K562 (cell line): ENCODE measurements around the gene NEIL1. TPM values are rescaled to one million over a fixed set of nuclear protein-coding genes. Genes with fewer than 3 reads are reported as not detected.

ENCODE experiments used
- BHLHE40 ChIP-seq: IDR thresholded peaks from 2 replicates; pipeline ENCODE4 v1.6.1; 2011; ENCODE audit warnings: low read length, improper control_type of control experiment
- CCAR2 ChIP-seq: fragments of 200-400 bp; formaldehyde crosslinking; IDR thresholded peaks from 2 replicates; pipeline ENCODE4 v1.6.1; 2017; ENCODE audit warnings: mild to moderate bottlenecking, low read depth, low read length
- HDAC8 ChIP-seq: fragments of 450-650 bp; IDR thresholded peaks from 2 replicates; pipeline ENCODE4 v1.6.1; 2016; ENCODE audit warnings: mild to moderate bottlenecking, missing genetic modification characterization, moderate library complexity, missing compliant biosample characterization
- KLF10 ChIP-seq: fragments of 250-450 bp; sonication (Bioruptor Pico); IDR thresholded peaks from 2 replicates; pipeline ENCODE4 v1.6.1; 2021; ENCODE audit warnings: matching md5 sums
- MAFK ChIP-seq: IDR thresholded peaks from 2 replicates; pipeline ENCODE4 v1.6.1; 2011; ENCODE audit warnings: low read length, improper control_type of control experiment
- MAZ ChIP-seq, 2 experiments: fragments of 450-650 bp in 1 of 2; sonication (generic) in 1 of 2; formaldehyde crosslinking; IDR thresholded peaks in 1 of 2; conservative IDR thresholded peaks in 1 of 2; 2 replicates each; pipeline versions ENCODE4 v1.4.0 to v1.5.0; 2020; ENCODE audit warnings: mild to moderate bottlenecking in 1 of 2, missing genetic modification reagents in 1 of 2
- MCM7 ChIP-seq, 2 experiments: fragments of 450-650 bp; IDR thresholded peaks; 2 replicates each; pipeline ENCODE4 v1.6.1; 2016 to 2018
- NR2C2 ChIP-seq, 2 experiments: fragments of 200-800 bp in 1 of 2; sonication (Bioruptor generic) in 1 of 2; sonication (generic) in 1 of 2; formaldehyde crosslinking in 1 of 2; IDR thresholded peaks; 2 replicates each; pipeline versions ENCODE4 v1.6.1 to v1.8.0; 2016 to 2022; ENCODE audit warnings: mild to moderate bottlenecking in 1 of 2, missing compliant biosample characterization in 1 of 2, missing genetic modification characterization in 1 of 2, missing genetic modification reagents in 1 of 2
- PHF20 ChIP-seq: fragments of 450-650 bp; IDR thresholded peaks from 2 replicates; pipeline ENCODE4 v1.6.1; 2018; ENCODE audit not compliant: partially characterized antibody
- RB1 ChIP-seq: fragments of 450-650 bp; IDR thresholded peaks from 2 replicates; pipeline ENCODE4 v1.6.1; 2017; ENCODE audit warnings: low read depth, mild to moderate bottlenecking
- RBFOX2 ChIP-seq: fragments of 200-400 bp; formaldehyde crosslinking; IDR thresholded peaks from 2 replicates; pipeline ENCODE4 v1.6.1; 2017; ENCODE audit warnings: low read depth, mild to moderate bottlenecking, low read length, moderate library complexity
- SOX6 ChIP-seq: fragments of 450-650 bp; IDR thresholded peaks from 2 replicates; pipeline ENCODE4 v1.6.1; 2014; ENCODE audit warnings: mild to moderate bottlenecking
- SUPT5H ChIP-seq: fragments of 450-650 bp; IDR thresholded peaks from 2 replicates; pipeline ENCODE4 v1.6.1; 2016
- U2AF1 ChIP-seq: fragments of 200-400 bp; formaldehyde crosslinking; optimal IDR thresholded peaks from 2 replicates; pipeline ENCODE3; 2017; ENCODE audit warnings: mild to moderate bottlenecking, low read depth, low read length, moderate library complexity
- XRCC5 ChIP-seq: fragments of 200-400 bp; formaldehyde crosslinking; IDR thresholded peaks from 2 replicates; pipeline ENCODE4 v1.6.1; 2017; ENCODE audit warnings: low read depth, mild to moderate bottlenecking, low read length
- ZBTB9 ChIP-seq: fragments of 450-650 bp; formaldehyde crosslinking; IDR thresholded peaks from 2 replicates; pipeline ENCODE4 v1.4.0; 2020; ENCODE audit warnings: mild to moderate bottlenecking, moderate library complexity
- ZFP30 ChIP-seq: fragments of 250-450 bp; sonication (Bioruptor Pico); IDR thresholded peaks from 2 replicates; pipeline ENCODE4 v1.8.0; 2022; ENCODE audit warnings: moderate library complexity, mild to moderate bottlenecking, inconsistent platforms, borderline replicate concordance
- ZKSCAN1 ChIP-seq: fragments of 150-350 bp; IDR thresholded peaks from 2 replicates; pipeline ENCODE4 v1.6.1; 2016; ENCODE audit warnings: low read depth, low read length
- ZNF324 ChIP-seq: fragments of 250-450 bp; sonication (Bioruptor Pico); IDR thresholded peaks from 2 replicates; pipeline ENCODE4 v1.4.0; 2020; ENCODE audit warnings: mild to moderate bottlenecking
- ZNF507 ChIP-seq: conservative IDR thresholded peaks from 2 replicates; pipeline ENCODE4 v1.6.1; 2017; ENCODE audit warnings: missing genetic modification characterization, missing compliant biosample characterization
- ZNF551 ChIP-seq: fragments of 250-450 bp; sonication (Bioruptor Pico); IDR thresholded peaks from 2 replicates; pipeline ENCODE4 v1.5.0; 2021; ENCODE audit warnings: mild to moderate bottlenecking, moderate library complexity
- ZNF655 ChIP-seq: fragments of 250-450 bp; sonication (Bioruptor Pico); IDR thresholded peaks from 2 replicates; pipeline ENCODE4 v1.5.0; 2021
- ZNF76 ChIP-seq: fragments of 250-450 bp; sonication (Bioruptor Pico); IDR thresholded peaks from 2 replicates; pipeline ENCODE4 v1.4.0; 2020; ENCODE audit warnings: mild to moderate bottlenecking, moderate library complexity, borderline replicate concordance
- polyA plus RNA-seq, 8 experiments: library from polyadenylated mRNA; depleted of rRNA in 4 of 8; stranded (reverse) in 5 of 8; unstranded in 3 of 8; fragments of >200 nt; fragmentation: Nextera tagmentation in 2 of 8; fragmentation: Illumina TruSeq in 1 of 8; extraction: Ambion mirVana in 2 of 8; extraction: Trizol in 1 of 8; gene quantifications; 2 replicates each; pipeline versions ENCODE4 v1.2.1 to v1.2.3, GENCODE V29; 2011 to 2014; ENCODE audit warnings: inconsistent platforms in 1 of 8, missing spikeins in 1 of 8
- total RNA-seq, 7 experiments: library from RNA; depleted of rRNA in 6 of 7; stranded (reverse); fragments of >200 nt in 6 of 7; fragmentation: Illumina TruSeq in 2 of 7; extraction: Trizol in 2 of 7; gene quantifications; 2 replicates each; pipeline versions ENCODE4 v1.2.1 to v1.2.3, GENCODE V29; 2011 to 2021; ENCODE audit warnings: low replicate concordance in 1 of 7
- TF ChIP-seq, protein P1 (sequence below): IDR thresholded peaks from 2 replicates; pipeline ENCODE4 v1.6.1; 2011; ENCODE audit not compliant: insufficient read length; ENCODE audit errors: extremely low read depth
- TF ChIP-seq, protein P2 (sequence below): fragments of 450-650 bp; formaldehyde crosslinking; IDR thresholded peaks from 2 replicates; pipeline ENCODE4 v1.4.0; 2020; ENCODE audit warnings: mild to moderate bottlenecking, moderate library complexity

Gene NEIL1
- total and polyA plus RNA-seq, 9 of the 15 experiments (the other 6 are each of a cell fraction or from before 2014, with no cell fraction given): 0.14 to 4.3 (median 2.4) TPM

DNA sequence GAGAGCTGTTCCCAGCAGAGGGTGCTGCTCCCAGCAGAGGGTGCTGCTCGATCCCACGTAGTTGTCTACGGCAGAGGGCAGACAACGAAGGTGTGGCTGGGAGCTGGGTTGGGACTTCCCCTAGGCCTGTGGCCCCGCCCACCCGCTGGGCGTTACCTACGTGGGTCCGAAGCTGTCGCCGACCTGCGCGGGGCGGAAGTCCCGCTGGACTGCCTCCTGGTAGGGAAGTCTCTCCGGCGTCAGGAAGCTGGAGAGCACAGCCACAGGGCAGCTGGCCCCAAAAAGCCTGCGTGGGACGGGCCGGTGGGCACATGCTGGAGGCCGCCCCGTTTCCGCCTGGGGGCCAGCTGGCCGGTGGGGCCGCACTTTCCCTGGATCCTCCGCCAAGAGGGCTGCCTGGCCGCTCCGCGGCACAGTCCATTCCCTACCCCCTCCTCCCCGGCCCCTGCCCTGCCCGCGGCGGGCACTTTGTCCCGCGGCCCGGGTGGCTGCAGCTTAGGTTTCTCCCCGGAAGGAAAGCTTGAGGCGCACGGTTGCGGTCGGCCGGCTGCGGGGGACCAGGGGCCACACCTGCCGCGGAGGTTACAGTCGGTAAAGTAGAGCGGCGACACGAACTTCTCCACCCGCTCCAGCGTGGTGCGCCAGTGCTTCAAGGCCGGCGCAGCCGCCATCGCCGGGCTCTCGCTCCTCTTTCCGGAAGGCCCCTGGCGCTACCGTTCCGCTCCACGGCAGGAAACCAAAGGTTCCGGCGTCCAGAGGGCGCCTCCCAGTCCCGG is 21.3 kb downstream of the NEIL1 start, which contains the start of gene MAN2C1 (continued):
- TF ChIP-seq ZNF324 (CRISPR knock-in tag) (no peak), MAZ (CRISPR knock-in tag; conservative IDR thresholded peaks at IDR 0.05 in 1 of 2, IDR thresholded peaks at IDR 0.05 in 1 of 2) (peak; percentile 78 to 81), SOX6 (peak; percentile 47; the same call in 1 of the 2 replicates), ZNF655 (CRISPR knock-in tag) (no peak), ZNF551 (CRISPR knock-in tag) (no peak), U2AF1 (peak; percentile 93), PHF20 (peak; percentile 89), HDAC8 (tag) (no peak), XRCC5 (peak; percentile 98), KLF10 (no peak), MCM7 (IDR thresholded peaks at IDR 0.05) (no peak), SUPT5H (peak; percentile 97), ZFP30 (CRISPR knock-in tag) (no peak), ZNF507 (tag) (no peak), CCAR2 (no peak), ZKSCAN1 (peak; percentile 73), RBFOX2 (peak; percentile 98), BHLHE40 (0 out of 2 replicates have a peak, but pooled peaks have one; percentile 18), NR2C2 (CRISPR knock-in tag; IDR thresholded peaks at IDR 0.05) (peak; percentile 58), NR2C2 (tag; IDR thresholded peaks at IDR 0.05) (peak; percentile 89), ZNF76 (CRISPR knock-in tag) (no peak), MAFK (0 out of 2 replicates have a peak, but pooled peaks have one; percentile 15), ZBTB9 (CRISPR knock-in tag) (peak; percentile 59; the same call in 1 of the 2 replicates), RB1 (peak; percentile 81; the same call in 1 of the 2 replicates)
- TF ChIP-seq, protein P1, sequence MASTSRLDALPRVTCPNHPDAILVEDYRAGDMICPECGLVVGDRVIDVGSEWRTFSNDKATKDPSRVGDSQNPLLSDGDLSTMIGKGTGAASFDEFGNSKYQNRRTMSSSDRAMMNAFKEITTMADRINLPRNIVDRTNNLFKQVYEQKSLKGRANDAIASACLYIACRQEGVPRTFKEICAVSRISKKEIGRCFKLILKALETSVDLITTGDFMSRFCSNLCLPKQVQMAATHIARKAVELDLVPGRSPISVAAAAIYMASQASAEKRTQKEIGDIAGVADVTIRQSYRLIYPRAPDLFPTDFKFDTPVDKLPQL: peak; percentile 46
- TF ChIP-seq, protein P2, sequence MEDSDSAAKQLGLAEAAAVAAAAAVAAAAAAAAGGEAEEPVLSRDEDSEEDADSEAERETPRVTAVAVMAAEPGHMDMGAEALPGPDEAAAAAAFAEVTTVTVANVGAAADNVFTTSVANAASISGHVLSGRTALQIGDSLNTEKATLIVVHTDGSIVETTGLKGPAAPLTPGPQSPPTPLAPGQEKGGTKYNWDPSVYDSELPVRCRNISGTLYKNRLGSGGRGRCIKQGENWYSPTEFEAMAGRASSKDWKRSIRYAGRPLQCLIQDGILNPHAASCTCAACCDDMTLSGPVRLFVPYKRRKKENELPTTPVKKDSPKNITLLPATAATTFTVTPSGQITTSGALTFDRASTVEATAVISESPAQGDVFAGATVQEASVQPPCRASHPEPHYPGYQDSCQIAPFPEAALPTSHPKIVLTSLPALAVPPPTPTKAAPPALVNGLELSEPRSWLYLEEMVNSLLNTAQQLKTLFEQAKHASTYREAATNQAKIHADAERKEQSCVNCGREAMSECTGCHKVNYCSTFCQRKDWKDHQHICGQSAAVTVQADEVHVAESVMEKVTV (CRISPR knock-in tag): peak; percentile 44; the same call in 1 of the 2 replicates
